Fibroblast of pulmonary artery (primary cell): ENCODE results near the gene SCGB1C1.

Experiments used
- DNase-seq: peaks from one replicate; pipeline ENCODE4 v3.0.0-alpha.2; 2010; ENCODE audit warnings: low read depth
- H3K4me3 ChIP-seq: replicated peaks from 2 replicates; pipeline ENCODE4 v1.5.1; 2011; ENCODE audit warnings: low read depth, mild to moderate bottlenecking, control low read depth, low read length, moderate library complexity
- TF ChIP-seq, protein P1 (sequence below): IDR thresholded peaks from 2 replicates; pipeline ENCODE4 v1.5.1; 2011; ENCODE audit warnings: mild to moderate bottlenecking, control low read depth, low read length, inconsistent platforms; ENCODE audit errors: missing control alignments

Gene SCGB1C1

DNA sequence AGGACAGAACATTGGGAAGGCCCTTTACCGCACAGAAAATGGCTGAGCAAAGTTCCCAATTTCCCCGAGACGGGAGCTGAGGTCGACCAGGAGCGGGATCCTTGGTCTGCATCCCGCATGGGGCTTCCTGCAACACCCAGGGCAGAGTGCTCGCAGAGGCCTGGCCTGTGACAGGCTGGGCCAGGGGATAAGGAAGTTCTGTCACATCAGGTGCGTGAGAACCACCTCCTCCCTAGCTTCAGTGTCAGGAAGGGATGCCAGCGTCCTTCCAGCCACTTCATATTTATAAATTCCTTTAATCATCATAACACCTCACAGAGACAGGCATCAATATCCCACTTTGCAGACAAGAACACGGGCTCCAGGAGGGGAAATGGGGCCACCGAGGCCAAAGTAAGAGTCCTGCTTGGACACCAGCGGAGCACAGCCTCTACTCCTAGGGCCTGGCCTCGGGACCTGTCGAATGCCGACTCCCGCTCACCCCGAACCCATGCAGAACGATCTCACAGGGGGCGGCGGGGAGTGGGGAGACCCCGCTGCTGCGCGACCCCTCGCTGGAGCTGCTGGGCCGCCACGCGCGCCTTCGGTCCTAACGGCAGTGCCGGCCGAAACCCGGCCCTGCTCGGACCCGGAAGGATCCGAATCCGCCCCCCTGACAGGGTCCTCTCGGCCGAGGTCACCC, 13.8 kb downstream of the SCGB1C1 start:
- TF ChIP-seq, protein P1, sequence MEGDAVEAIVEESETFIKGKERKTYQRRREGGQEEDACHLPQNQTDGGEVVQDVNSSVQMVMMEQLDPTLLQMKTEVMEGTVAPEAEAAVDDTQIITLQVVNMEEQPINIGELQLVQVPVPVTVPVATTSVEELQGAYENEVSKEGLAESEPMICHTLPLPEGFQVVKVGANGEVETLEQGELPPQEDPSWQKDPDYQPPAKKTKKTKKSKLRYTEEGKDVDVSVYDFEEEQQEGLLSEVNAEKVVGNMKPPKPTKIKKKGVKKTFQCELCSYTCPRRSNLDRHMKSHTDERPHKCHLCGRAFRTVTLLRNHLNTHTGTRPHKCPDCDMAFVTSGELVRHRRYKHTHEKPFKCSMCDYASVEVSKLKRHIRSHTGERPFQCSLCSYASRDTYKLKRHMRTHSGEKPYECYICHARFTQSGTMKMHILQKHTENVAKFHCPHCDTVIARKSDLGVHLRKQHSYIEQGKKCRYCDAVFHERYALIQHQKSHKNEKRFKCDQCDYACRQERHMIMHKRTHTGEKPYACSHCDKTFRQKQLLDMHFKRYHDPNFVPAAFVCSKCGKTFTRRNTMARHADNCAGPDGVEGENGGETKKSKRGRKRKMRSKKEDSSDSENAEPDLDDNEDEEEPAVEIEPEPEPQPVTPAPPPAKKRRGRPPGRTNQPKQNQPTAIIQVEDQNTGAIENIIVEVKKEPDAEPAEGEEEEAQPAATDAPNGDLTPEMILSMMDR: no peak
- DNase-seq: no peak
- peak overlapping the region; percentile 93 for H3K4me3 ChIP-seq

DNA sequence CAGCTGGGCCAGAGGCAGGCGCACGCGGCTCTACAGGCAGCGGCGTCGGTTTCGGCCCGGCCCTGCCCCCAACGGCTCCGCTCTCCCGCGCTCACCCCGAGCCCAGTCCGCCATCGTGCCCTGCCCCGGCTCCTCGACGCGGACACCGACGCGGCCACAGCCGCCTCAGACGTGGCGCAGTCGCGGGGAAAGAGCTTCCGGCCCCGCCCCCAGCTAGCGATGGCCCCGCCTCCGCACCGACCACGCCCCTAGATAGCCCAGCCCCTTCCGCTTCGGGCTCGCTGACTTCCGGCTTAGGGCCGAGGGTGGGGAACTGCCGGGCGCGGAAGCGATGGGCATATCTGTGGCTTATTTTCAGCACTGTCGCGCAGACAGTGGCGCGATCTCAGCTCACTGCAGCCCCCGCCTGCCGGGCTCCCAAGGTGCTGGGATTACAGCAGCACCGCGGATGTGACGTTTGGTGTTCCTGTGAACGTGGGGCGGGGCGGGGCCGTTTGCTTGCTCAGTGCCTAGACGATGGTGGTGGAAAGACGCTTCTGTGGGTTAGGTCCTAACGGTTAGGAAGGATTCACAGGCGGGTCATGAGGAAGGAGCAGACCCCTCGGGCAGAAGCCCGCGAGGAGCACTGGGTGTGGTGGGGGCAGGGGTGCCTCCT, 14.5 kb downstream of the SCGB1C1 start, which contains the start of the genes BET1L and RIC8A:
Gene BET1L, minus strand, starts transcription at position 192 of the 655 bp plus-strand sequence. Its CDS starts 78 bp downstream, at position 114.
Gene RIC8A, plus strand, starts transcription at position 501 of the 655 bp plus-strand sequence. CDS start 1,147 bp downstream, outside the sequence.
- TF ChIP-seq, protein P1: no peak
- DNase-seq: peak; percentile 98
- H3K4me3 ChIP-seq: peak within 1 kb of the TSS; percentile 93

DNA sequence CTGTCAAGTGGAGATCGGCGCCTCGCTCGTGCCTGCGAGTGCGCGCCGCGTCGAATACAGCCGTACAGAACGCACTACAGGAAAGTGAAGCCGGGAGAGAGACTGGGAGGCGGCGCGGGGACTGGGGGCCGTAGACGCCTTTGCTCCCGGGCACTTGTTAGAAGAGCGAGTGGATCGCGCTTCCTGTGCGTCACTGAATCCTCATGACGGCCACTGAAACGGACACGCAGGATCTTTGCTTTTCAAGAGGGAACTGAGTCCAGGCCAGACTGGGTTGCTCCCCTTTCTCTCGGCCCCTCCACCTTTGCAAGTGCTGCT, 14.9 kb downstream of the SCGB1C1 start:
- TF ChIP-seq, protein P1: no peak
- peak overlapping the region; percentile 93 for H3K4me3 ChIP-seq

DNA sequence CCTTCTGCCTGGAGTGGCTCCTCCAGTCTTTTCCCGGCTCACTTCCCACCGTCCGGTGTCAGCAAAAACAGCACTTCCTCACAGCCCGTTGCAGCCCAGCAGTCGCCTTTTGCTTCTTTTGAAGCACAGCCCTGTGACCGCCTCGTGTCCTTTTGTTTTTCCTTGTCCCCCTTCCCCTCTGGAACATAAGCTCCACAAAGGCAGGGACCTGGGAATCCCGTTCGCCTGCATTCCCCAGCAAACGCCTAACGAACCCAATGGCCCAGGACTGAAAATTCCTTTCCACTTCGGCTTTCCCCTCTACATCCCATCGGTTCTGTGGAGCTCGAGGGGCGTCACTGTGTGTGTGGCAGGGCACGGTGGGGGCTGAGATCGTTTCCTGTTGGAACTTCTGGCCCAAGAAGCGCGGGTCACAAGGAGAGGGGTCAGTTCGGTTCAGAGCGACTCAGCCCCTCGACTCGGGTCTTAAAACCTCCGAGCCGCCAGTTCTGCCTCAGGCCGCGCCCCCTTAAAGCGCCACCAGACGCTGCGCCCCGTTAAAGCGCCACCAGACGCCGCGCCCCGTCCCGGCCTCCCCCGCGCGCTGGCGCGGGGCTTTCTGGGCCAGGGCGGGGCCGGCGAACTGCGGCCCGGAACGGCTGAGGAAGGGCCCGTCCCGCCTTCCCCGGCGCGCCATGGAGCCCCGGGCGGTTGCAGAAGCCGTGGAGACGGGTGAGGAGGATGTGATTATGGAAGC, 15.5 kb downstream of the SCGB1C1 start:
- peak overlapping the region; percentile 93 for H3K4me3 ChIP-seq

More for the DNA sequence above, 14.9 kb downstream of the SCGB1C1 start:
- DNase-seq: peak; percentile 74

DNA sequence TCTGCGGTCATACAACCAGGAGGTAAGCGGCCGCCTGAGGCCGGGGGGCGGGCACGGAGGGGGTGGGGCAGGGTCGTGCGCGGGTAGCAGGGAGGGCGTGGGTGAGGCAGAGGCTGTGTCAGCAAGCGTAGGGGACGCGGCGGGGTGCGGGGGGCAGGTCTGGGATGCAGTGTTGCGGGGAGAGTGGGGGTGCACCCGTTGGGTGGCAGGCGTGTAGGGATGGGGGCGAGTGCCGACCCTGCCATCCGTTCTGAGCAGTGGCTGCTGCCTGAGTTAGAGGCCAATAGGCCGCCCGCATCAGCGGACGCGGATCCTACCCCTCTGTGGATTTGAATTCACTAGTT, 16.0 kb downstream of the SCGB1C1 start:
- no peak for DNase-seq
- TF ChIP-seq, protein P1: no peak
- H3K4me3 ChIP-seq: peak overlapping the region; percentile 93

More for the DNA sequence above, 15.5 kb downstream of the SCGB1C1 start:
- DNase-seq: peak; percentile 71
- TF ChIP-seq, protein P1: no peak

DNA sequence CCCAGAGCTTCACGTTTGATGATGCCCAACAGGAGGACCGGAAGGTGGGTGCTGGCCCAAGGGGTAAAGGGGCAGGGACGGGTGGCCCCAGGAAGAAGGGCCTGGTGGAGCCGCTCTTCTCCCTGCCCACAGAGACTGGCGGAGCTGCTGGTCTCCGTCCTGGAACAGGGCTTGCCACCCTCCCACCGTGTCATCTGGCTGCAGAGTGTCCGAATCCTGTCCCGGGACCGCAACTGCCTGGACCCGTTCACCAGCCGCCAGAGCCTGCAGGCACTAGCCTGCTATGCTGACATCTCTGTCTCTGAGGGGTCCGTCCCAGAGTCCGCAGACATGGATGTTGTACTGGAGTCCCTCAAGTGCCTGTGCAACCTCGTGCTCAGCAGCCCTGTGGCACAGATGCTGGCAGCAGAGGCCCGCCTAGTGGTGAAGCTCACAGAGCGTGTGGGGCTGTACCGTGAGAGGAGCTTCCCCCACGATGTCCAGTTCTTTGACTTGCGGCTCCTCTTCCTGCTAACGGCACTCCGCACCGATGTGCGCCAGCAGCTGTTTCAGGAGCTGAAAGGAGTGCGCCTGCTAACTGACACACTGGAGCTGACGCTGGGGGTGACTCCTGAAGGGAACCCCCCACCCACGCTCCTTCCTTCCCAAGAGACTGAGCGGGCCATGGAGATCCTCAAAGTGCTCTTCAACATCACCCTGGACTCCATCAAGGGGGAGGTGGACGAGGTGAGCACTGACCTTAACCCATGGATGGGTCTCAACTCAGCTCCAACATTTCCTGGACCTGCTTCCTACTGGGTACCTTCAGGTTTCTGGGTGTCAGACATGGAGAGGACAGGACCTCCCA, 16.6 kb downstream of the SCGB1C1 start:
- peak overlapping the region; percentile 93 for H3K4me3 ChIP-seq
- TF ChIP-seq, protein P1: no peak
- no peak for DNase-seq
